ENCODE data around the gene UBE2N.

The UBE2N gene

DNA sequence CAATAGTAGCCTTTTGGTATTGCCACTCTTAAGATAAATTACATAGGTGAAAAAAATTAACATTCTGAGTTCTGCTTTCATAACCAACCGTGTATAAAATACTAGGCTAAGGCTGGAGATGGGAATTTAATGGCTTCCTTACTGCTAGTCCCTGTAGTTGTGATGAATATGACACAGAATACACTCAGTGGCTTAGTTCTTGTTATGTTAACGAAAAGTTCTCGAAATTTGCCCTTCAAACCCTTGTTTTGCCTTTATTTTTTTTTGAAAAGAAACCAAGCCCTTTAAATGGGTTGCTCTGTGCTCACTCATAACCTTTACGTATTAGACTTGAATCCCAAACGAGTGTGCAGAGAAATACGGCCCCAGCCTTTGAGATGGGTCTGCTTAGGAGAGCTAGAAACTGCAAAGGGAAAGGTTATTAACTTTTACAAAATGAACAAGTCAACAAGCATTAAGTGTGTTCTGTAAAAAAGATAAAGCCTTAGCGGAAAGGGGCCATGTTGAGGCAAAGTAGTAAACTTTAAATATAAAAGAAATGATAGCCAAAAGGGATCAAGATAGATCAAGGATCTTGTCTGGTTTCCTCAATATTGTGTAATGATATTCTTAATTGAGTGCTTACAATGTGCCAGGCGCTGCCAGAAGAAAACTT lies 62.3 kb downstream of the UBE2N start:
- no peak for DNase-seq

DNA sequence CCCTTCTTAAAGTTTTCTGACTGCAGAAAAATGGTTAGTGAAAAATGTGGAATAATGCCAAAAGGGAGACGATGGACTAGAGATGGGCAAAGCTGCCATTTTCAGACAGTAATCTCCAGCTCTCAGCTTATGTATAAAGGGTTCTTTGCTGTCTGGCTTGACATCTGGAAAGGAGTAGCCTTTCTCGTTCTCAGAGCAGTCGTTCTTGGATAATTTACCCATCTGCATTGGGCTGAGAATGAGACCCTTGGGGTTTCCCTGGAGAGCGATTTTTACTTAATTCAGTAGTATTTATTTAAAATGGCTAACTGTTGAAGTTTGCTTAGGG lies 62.8 kb downstream of the UBE2N start:
- DNase-seq, result no peak

DNA sequence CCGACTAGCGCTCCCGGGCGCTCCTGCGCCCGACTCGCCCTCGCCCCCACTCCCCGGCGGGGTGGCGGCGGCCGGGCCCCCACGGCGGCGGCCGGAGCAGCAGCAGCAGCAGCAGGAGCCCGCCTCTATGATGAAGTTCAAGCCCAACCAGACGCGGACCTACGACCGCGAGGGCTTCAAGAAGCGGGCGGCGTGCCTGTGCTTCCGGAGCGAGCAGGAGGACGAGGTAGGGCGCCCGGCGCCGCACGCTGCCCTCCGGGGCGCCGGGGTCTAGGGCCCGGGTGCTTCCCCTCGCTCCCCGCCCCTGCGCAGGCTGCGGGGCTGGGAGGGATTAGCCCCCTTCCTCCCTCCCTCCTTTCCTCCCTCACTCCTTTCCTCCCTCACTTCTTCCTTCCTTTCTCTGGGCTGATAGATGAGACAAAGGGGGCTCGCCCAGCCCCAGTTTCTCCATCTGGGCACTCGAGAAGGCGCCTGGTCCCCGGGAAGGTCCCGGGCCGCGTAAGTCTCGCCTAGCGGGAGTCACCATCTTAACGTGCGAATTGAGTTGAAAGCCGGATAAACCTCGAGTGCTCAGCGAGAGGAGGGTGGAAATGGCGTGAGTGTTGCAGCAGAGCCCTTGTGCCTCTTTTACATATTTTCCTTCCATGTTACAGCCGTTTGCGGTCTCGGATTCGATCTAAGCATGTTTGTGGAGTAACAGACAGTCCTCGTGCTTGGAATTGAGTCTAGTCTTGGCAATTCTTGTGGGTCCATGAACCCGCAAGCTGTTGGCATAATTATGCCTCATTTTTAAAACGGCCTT lies 63.4 kb downstream of the UBE2N start:
- peak; percentile 66 for DNase-seq

DNA sequence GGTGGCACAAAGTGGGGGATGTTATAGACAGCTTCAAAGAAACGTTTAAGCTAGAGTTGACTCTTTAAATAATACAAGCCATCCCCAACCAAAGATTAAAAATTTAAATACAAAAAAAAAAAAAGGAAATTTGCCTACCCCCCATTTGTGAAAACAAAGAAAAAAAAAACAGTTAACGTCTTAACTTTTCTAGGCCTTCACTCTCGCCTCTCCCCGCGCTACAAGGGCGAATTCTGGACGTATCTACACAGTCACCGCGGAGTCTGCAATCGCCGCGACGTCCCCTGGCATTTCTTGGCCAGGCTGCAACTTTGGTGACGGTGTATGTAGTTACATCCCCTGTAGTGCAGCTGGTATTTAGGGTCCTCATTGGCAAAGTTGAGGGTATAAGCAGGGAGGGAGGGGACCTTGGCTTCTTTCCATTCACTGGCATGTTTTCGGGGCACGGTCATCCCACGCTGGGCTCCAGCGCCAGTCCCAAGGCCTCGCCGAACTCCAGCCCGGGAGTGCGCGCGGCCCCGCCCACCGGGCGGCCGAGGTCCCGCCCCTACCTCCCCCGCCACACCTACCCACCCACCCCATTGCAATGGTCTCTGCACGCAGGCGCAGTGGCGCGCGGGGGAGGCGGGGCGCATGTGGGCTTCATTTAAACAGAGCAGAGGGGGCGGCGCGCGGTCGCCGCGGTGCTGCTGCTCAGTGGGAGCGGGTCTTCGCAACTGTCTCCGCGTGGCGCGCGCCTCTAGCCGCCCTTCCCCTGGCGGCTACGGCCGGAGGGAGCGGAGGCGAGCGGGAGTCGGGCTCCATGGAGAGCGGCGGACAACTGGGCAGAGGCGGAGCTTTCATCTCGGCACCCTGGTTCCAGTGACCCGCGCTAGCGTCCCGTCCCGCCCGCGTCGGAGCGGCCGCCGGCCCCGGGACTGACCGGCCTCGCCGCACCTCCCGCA lies 64.2 kb downstream of the UBE2N start, which contains the start of gene NUDT4:
Gene NUDT4, plus strand, starts transcription at position 674 of the 944 bp plus-strand sequence. CDS start 398 bp downstream, outside the sequence.
- DNase-seq, result peak; percentile 85

GRCh38 chr12:93376436-93377251 lies 65.1 kb downstream of the UBE2N start:
- no peak for DNase-seq

- DNase-seq, result no peak
These were observed 65.8 kb downstream of the UBE2N start for GRCh38 chr12:93375906-93376305.

- no peak for DNase-seq
These were observed 67.6 kb downstream of the UBE2N start for GRCh38 chr12:93373961-93374656.

- DNase-seq, result no peak
These were observed 70.8 kb downstream of the UBE2N start for GRCh38 chr12:93370947-93371346.

DNA sequence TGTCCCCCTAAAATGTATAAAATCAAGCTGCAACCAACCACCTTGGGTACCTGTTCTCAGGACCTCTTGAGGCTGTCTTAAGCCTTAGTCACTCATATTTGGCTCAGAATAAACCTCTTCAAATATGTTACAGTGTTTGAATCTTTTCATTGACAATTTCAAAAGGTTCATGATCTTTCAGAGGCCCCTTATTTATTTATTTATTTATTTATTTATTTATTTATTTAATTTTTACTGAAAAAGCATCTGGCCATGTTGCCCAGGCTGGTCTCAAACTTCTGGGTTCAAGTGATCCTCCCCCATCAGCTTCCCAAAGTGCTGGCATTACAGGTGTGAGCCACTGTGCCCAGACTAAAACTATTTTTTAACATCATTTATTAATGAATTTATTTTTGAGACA lies 72.2 kb downstream of the UBE2N start:
- DNase-seq, result no peak

- DNase-seq, result no peak
These were observed 73.0 kb downstream of the UBE2N start for GRCh38 chr12:93368766-93369165.

GRCh38 chr12:93366422-93366821 lies 75.3 kb downstream of the UBE2N start:
- no peak for DNase-seq

DNA sequence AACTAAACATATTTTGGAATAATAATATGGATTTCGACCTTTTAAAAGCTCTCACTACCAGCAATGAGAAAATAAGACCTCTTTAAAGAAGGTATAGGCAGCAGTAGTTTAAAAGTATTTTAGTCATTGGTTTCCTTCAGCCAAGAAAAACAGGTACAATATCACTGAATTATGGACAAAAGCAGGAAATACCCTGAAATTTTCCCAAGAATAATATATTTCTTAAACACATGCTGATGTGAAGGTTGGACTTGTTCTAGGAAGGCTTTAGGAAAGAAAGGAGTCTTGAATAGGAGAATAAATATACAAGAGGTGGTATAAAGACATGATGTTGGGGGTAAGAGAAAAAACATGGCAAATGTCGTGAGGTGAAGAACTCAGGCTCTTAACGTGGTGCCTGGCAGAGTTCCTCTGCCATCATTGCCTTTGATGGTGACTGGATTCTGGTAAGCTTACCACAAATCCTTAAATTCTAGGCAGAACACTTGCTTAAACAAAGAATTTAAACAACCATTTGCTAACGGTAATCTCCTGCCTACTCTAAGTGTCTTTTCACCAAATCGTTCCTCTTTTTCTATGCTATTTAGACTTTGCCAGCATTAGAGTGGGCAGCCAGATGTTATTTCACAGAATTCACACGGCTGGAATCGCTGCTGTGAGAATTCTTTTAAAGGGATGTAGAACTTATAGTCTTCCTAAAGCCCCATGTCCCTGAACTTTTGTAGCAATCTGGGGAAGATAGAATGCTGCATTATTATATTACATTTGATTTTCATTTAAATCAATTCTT lies 75.9 kb downstream of the UBE2N start:
- DNase-seq, result no peak

DNA sequence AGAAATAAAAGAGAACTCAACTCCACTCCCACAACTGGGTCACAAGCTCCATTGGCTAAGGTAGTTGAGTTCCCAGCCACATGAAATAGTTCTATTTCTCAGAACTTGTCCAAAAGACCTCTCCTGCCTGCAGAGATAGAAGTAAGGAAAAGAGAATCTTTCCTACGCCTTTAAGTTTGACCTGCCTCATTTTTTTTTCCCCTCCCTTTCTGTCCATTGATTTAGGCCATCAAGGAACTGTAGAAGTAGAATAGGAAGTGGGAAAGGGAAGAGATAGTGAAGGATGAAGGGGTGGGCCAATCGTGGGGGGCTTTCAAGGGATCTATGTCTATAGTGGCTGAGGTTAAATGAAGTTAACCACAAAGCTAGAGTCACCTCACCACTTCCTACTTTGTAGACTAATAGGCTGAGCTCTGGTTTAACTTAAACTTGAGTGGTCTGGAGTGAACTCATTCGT lies 77.9 kb downstream of the UBE2N start:
- no peak for DNase-seq

GRCh38 chr12:93361151-93361919 lies 80.4 kb downstream of the UBE2N start:
- DNase-seq, result no peak

- no peak for DNase-seq
These were observed 81.1 kb downstream of the UBE2N start for GRCh38 chr12:93360688-93361087.

- DNase-seq, result no peak
These were observed 82.9 kb downstream of the UBE2N start for GRCh38 chr12:93358821-93359220.

DNA sequence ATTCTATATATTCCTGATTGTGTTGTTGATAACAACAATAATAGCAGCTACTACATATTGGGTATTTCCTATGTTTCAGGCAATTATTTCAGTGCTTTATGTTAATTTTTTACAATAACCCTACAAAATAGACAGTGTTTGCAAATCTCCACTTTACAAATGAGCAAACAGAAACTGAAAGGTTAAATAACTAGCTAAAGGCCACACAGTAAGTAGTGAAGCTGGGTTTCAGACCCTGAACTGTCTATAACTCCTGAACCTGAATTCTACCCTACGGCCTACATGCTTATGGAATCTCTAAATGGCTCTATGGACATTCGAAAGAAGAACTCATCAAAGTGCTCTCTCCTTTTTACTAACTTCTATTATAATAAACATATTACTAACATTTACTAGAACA lies 83.7 kb downstream of the UBE2N start:
- DNase-seq, result no peak

GRCh38 chr12:93356214-93356613 lies 85.5 kb downstream of the UBE2N start:
- no peak for DNase-seq
